BE2C (cell line): ENCODE results near the gene ADAM8.
"Not testable (repeated sequence)": the region's sequence is repeated elsewhere in the genome, so short reads cannot be mapped to it uniquely, and the experiment has no call there.

Experiments
- DNase-seq: peaks from one replicate; pipeline ENCODE4 v3.0.0-alpha.2; 2020
- H3K27me3 ChIP-seq: fragments of 250-450 bp; sonication (Bioruptor Pico); 2 replicates; pipeline ENCODE4 v1.5.1; 2020; ENCODE audit warnings: mild to moderate bottlenecking
- H3K36me3 ChIP-seq: fragments of 250-450 bp; sonication (Bioruptor Pico); 2 replicates; pipeline ENCODE4 v1.5.1; 2020; ENCODE audit warnings: mild to moderate bottlenecking
- H3K4me1 ChIP-seq: fragments of 250-450 bp; sonication (Bioruptor Pico); 2 replicates; pipeline ENCODE4 v1.5.1; 2020
- H3K4me3 ChIP-seq: 2 replicates; pipeline ENCODE4 v1.5.1; 2011; ENCODE audit warnings: low read depth, low read length
- H3K9me3 ChIP-seq: fragments of 250-450 bp; sonication (Bioruptor Pico); 2 replicates; pipeline ENCODE4 v1.5.1; 2020
- CTCF ChIP-seq: IDR thresholded peaks from 2 replicates; pipeline ENCODE4 v1.5.1; 2012; ENCODE audit warnings: mild to moderate bottlenecking, low read depth, low read length

Gene ADAM8

GRCh38 chr10:133268532-133268931, 8.1 kb downstream of the ADAM8 start:
- H3K4me3 ChIP-seq = no peak overlapping the region
- DNase-seq = no peak
- no peaks in the 10 kb centered on the region for H3K4me1 ChIP-seq
- H3K9me3 ChIP-seq = no peaks in the 10 kb centered on the region
- no peaks in the 10 kb centered on the region; the same call in 1 of the 2 replicates for H3K27me3 ChIP-seq
- TF ChIP-seq CTCF = no peak
- no peaks in the 10 kb centered on the region for H3K36me3 ChIP-seq

- no peak for TF ChIP-seq CTCF
- no peaks in the 10 kb centered on the region for H3K9me3 ChIP-seq
- no peak overlapping the region for H3K4me3 ChIP-seq
- no peak for DNase-seq
- no peaks in the 10 kb centered on the region for H3K4me1 ChIP-seq
- H3K36me3 ChIP-seq = no peaks in the 10 kb centered on the region
- H3K27me3 ChIP-seq = peaks cover 7% of the 10 kb centered on the region
Measured at GRCh38 chr10:133267829-133268228, 8.8 kb downstream of the ADAM8 start.

GRCh38 chr10:133267293-133267692, 9.4 kb downstream of the ADAM8 start:
- H3K4me3 ChIP-seq = no peak overlapping the region
- TF ChIP-seq CTCF = no peak
- H3K9me3 ChIP-seq = no peaks in the 10 kb centered on the region
- no peak for DNase-seq
- H3K4me1 ChIP-seq = no peaks in the 10 kb centered on the region
- peaks cover 11% of the 10 kb centered on the region for H3K27me3 ChIP-seq
- H3K36me3 ChIP-seq = no peaks in the 10 kb centered on the region

GRCh38 chr10:133266056-133266795, 10.4 kb downstream of the ADAM8 start:
- Histone ChIP-seq H3K4me3 (no peak overlapping the region), H3K4me1 (no peaks in the 10 kb centered on the region), H3K36me3 (no peaks in the 10 kb centered on the region), H3K9me3 (no peaks in the 10 kb centered on the region), H3K27me3 (peaks cover 11% of the 10 kb centered on the region)
- no peak for DNase-seq
- TF ChIP-seq CTCF = no peak

GRCh38 chr10:133265052-133265451, 11.6 kb downstream of the ADAM8 start:
- DNase-seq, H3K36me3 ChIP-seq, H3K9me3 ChIP-seq, H3K4me3 ChIP-seq, H3K4me1 ChIP-seq: not testable (repeated sequence)
- peaks cover 11% of the 10 kb centered on the region for H3K27me3 ChIP-seq

GRCh38 chr10:133264461-133264860, 12.2 kb downstream of the ADAM8 start:
- Histone ChIP-seq H3K36me3 (no peaks in the 10 kb centered on the region), H3K4me3 (no peak overlapping the region), H3K4me1 (no peaks in the 10 kb centered on the region), H3K27me3 (peaks cover 11% of the 10 kb centered on the region), H3K9me3 (no peaks in the 10 kb centered on the region)
- DNase-seq = no peak
- TF ChIP-seq CTCF = no peak
